Measurements from ENCODE around the gene GTPBP1. TPM values are rescaled to one million over a fixed set of nuclear protein-coding genes. Genes with fewer than 3 reads are reported as not detected.

Gene GTPBP1
- total RNA-seq, 1 experiment from 2014 or later: 108 TPM

- peaks cover 39% of the 10 kb centered on the region; the same call in 1 of the 2 replicates for H3K79me2 ChIP-seq (ENCODE audit: insufficient read depth, low read length)
- no peak overlapping the region for H3T11ph ChIP-seq (ENCODE audit: low read length)
- peak overlapping the region; percentile 4 for H3K4me2 ChIP-seq (ENCODE audit: insufficient read depth, insufficient read length, low read length)
- no peak for DNase-seq
- no peak overlapping the region for H3K56ac ChIP-seq (ENCODE audit: insufficient read length, low read depth, low read length)
- H4K91ac ChIP-seq (ENCODE audit: insufficient read length, low read depth, low read length): no peak overlapping the region
- H4K5ac ChIP-seq (ENCODE audit: insufficient read length, low read depth, low read length): no peak overlapping the region
- H3K27ac Mint-ChIP-seq: no peak overlapping the region
- no peak for TF ChIP-seq CTCF (conservative IDR thresholded peaks at IDR 0.05)
- no peak overlapping the region for H3K23ac ChIP-seq (ENCODE audit: insufficient read length, low read depth, low read length)
- H3K9me3 ChIP-seq (ENCODE audit: control insufficient read depth, low read depth, low read length): no peaks in the 10 kb centered on the region
- no peaks in the 10 kb centered on the region for H3K27me3 ChIP-seq (ENCODE audit: insufficient read depth, low read length)
- no peak overlapping the region for H3K9ac ChIP-seq (ENCODE audit: extremely low read depth, insufficient read length, low read length)
- H2BK120ac ChIP-seq (ENCODE audit: low read depth, low read length, poor library complexity, severe bottlenecking): no peak overlapping the region
- no peaks in the 10 kb centered on the region for H3K27me3 Mint-ChIP-seq (ENCODE audit: low read depth)
- H2AK5ac ChIP-seq (ENCODE audit: insufficient read length, low read length): no peak overlapping the region
- no peak overlapping the region for H3K4ac ChIP-seq (ENCODE audit: low read depth, low read length)
- no peak overlapping the region for H3K18ac ChIP-seq (ENCODE audit: insufficient read length, low read depth, low read length)
- H3K9me3 Mint-ChIP-seq: no peaks in the 10 kb centered on the region
- no CpG with 5 or more reads among the region's 3 CpGs for WGBS (ENCODE audit: extremely low coverage, insufficient read length, low lambda C conversion rate)
- H2BK12ac ChIP-seq (ENCODE audit: insufficient read length, low read depth, low read length): no peak overlapping the region
- H2AFZ ChIP-seq (ENCODE audit: low read length): no peak overlapping the region
- no peak overlapping the region for H4K8ac ChIP-seq (replicated peaks; ENCODE audit: insufficient read length, low read depth, low read length)
- no peak overlapping the region for H2BK20ac ChIP-seq (ENCODE audit: low read depth, low read length, poor library complexity, severe bottlenecking)
- H3K23me2 ChIP-seq (ENCODE audit: insufficient read length, low read depth, low read length, poor library complexity, severe bottlenecking): peaks cover 11% of the 10 kb centered on the region
- H3K79me1 ChIP-seq (ENCODE audit: insufficient read depth, low read depth, low read length, poor library complexity, severe bottlenecking): peaks cover 10% of the 10 kb centered on the region
- H4K20me1 ChIP-seq (ENCODE audit: control insufficient read depth, insufficient read depth, insufficient read length): no peaks in the 10 kb centered on the region
- H3K4me1 Mint-ChIP-seq: peaks cover 50 to 54% of the 10 kb centered on the region in 2 experiments
- no peak overlapping the region for H3K14ac ChIP-seq (ENCODE audit: insufficient read depth, low read length)
- peak overlapping the region; percentile 16 to 25; a peak in 2 of 5 replicates for H3K4me3 Mint-ChIP-seq
- no peak overlapping the region for H2BK15ac ChIP-seq (ENCODE audit: low read depth, low read length)
- H2BK5ac ChIP-seq (ENCODE audit: insufficient read length, low read length): no peak overlapping the region
- H3K27ac ChIP-seq (ENCODE audit: insufficient read length, low read depth, low read length): no peak overlapping the region
- peaks cover 15% of the 10 kb centered on the region for H3K4me1 ChIP-seq (ENCODE audit: insufficient read depth, low read length)
- H3K36me3 Mint-ChIP-seq (ENCODE audit: insufficient read depth in 1 of 3, low read depth in 3 of 3): peaks cover 7 to 28% (median 25%) of the 10 kb centered on the region in 3 experiments; a peak in 5 of 7 replicates
Measured at GRCh38 chr22:38707984-38708383, 2.2 kb downstream of the GTPBP1 start.

Measured in H9 (cell line).